HepG2 (cell line): Measurements from ENCODE around the gene SEMA3F. TPM values are rescaled to one million over a fixed set of nuclear protein-coding genes. Genes with fewer than 3 reads are reported as not detected.

ENCODE experiments used
- CBX2 ChIP-seq, 2 experiments: fragments of 200-600 bp in 1 of 2; sonication (generic); formaldehyde crosslinking in 1 of 2; IDR thresholded peaks; 2 replicates each; pipeline versions ENCODE4 v1.7.0 to v1.8.1; 2018 to 2022; ENCODE audit warnings: low read depth in 2 of 2, low read length in 1 of 2, mild to moderate bottlenecking in 1 of 2, missing genetic modification reagents in 1 of 2
- CBX5 ChIP-seq: sonication (generic); formaldehyde crosslinking; IDR thresholded peaks from 2 replicates; pipeline ENCODE4 v1.4.0; 2020; ENCODE audit warnings: missing genetic modification reagents, borderline replicate concordance
- FOSL2 ChIP-seq: sonication (generic); formaldehyde crosslinking; IDR thresholded peaks from 2 replicates; pipeline ENCODE4 v1.4.0; 2020; ENCODE audit warnings: missing genetic modification reagents
- HNRNPLL ChIP-seq: fragments of 200-400 bp; formaldehyde crosslinking; IDR thresholded peaks from 2 replicates; pipeline ENCODE4 v1.6.1; 2017; ENCODE audit warnings: mild to moderate bottlenecking, low read depth, low read length; ENCODE audit not compliant: poor library complexity, severe bottlenecking
- HOXD1 ChIP-seq: sonication (generic); formaldehyde crosslinking; IDR thresholded peaks from 2 replicates; pipeline ENCODE4 v1.5.0; 2020; ENCODE audit warnings: missing genetic modification reagents
- IRX3 ChIP-seq: sonication (generic); formaldehyde crosslinking; IDR thresholded peaks from 2 replicates; pipeline ENCODE4 v1.8.1; 2023; ENCODE audit warnings: mild to moderate bottlenecking, low read depth, missing genetic modification reagents, borderline replicate concordance
- MYNN ChIP-seq: sonication (generic); formaldehyde crosslinking; IDR thresholded peaks from 2 replicates; pipeline ENCODE4 v1.4.0; 2020; ENCODE audit warnings: mild to moderate bottlenecking, low read depth, missing genetic modification reagents
- NFKB2 ChIP-seq: sonication (generic); formaldehyde crosslinking; IDR thresholded peaks from 2 replicates; pipeline ENCODE4 v1.4.0; 2020; ENCODE audit warnings: missing genetic modification reagents, borderline replicate concordance
- NFYB ChIP-seq: sonication (generic); formaldehyde crosslinking; IDR thresholded peaks from 2 replicates; pipeline ENCODE4 v1.4.0; 2020; ENCODE audit warnings: missing genetic modification reagents
- RAD21 ChIP-seq: fragments of 450-650 bp; formaldehyde crosslinking; IDR thresholded peaks from 2 replicates; pipeline ENCODE4 v1.5.0; 2020; ENCODE audit warnings: mild to moderate bottlenecking
- RBM22 ChIP-seq: fragments of 200-400 bp; formaldehyde crosslinking; optimal IDR thresholded peaks from 2 replicates; pipeline ENCODE3; 2017; ENCODE audit warnings: mild to moderate bottlenecking, low read length, moderate library complexity
- RFX5 ChIP-seq: IDR thresholded peaks from 2 replicates; pipeline ENCODE4 v1.6.1; 2011; ENCODE audit warnings: low read depth, low read length, improper control_type of control experiment
- RXRA ChIP-seq: sonication (generic); formaldehyde crosslinking; IDR thresholded peaks from 2 replicates; pipeline ENCODE4 v1.5.1; 2020; ENCODE audit warnings: missing genetic modification reagents
- SAP130 ChIP-seq: IDR thresholded peaks from 2 replicates; pipeline ENCODE4 v1.6.1; 2016; ENCODE audit warnings: low read depth
- TBX3 ChIP-seq: fragments of 450-650 bp; IDR thresholded peaks from 2 replicates; pipeline ENCODE4 v1.6.1; 2017; ENCODE audit warnings: antibody characterized with exemption, mild to moderate bottlenecking, inconsistent platforms, borderline replicate concordance
- TOPORS ChIP-seq: sonication (generic); formaldehyde crosslinking; IDR thresholded peaks from 2 replicates; pipeline ENCODE4 v1.8.0; 2023; ENCODE audit warnings: mild to moderate bottlenecking, missing genetic modification reagents
- ZMYM2 ChIP-seq: sonication (generic); formaldehyde crosslinking; IDR thresholded peaks from 2 replicates; pipeline ENCODE4 v1.8.0; 2022; ENCODE audit warnings: mild to moderate bottlenecking, missing genetic modification reagents
- ZNF101 ChIP-seq: sonication (generic); formaldehyde crosslinking; IDR thresholded peaks from 2 replicates; pipeline ENCODE4 v1.4.0; 2020; ENCODE audit warnings: mild to moderate bottlenecking, low read depth, missing genetic modification reagents, borderline replicate concordance
- ZNF383 ChIP-seq: sonication (generic); formaldehyde crosslinking; IDR thresholded peaks from 2 replicates; pipeline ENCODE4 v1.4.0; 2020; ENCODE audit warnings: missing genetic modification reagents, mild to moderate bottlenecking, borderline replicate concordance
- polyA plus RNA-seq, 8 experiments: library from polyadenylated mRNA; depleted of rRNA in 3 of 8; stranded (reverse) in 7 of 8; unstranded in 1 of 8; fragments of >200 nt; fragmentation: Illumina TruSeq in 4 of 8; extraction: Trizol in 4 of 8; gene quantifications; 2 replicates each; pipeline versions ENCODE4 v1.2.1 to v1.2.3, GENCODE V29; 2011 to 2016; ENCODE audit warnings: low read depth in 4 of 8, missing spikeins in 1 of 8, mixed read lengths in 1 of 8; ENCODE audit not compliant: insufficient read depth in 1 of 8
- total RNA-seq, 5 experiments: library from RNA; depleted of rRNA; stranded (reverse); fragments of >200 nt; fragmentation: Illumina TruSeq; extraction: Trizol; gene quantifications; 2 replicates each; pipeline ENCODE4 v1.2.3, GENCODE V29; 2016; ENCODE audit warnings: low read depth in 1 of 5
- TF ChIP-seq, protein P1 (sequence below): sonication (generic); formaldehyde crosslinking; IDR thresholded peaks from 2 replicates; pipeline ENCODE4 v1.4.0; 2020; ENCODE audit warnings: missing genetic modification reagents
- TF ChIP-seq, protein P2 (sequence below): sonication (generic); formaldehyde crosslinking; IDR thresholded peaks from 2 replicates; pipeline ENCODE4 v1.4.0; 2020; ENCODE audit warnings: missing genetic modification reagents, low read depth, mild to moderate bottlenecking, borderline replicate concordance
- TF ChIP-seq, protein P3 (sequence below): sonication (generic); formaldehyde crosslinking; IDR thresholded peaks from 2 replicates; pipeline ENCODE4 v1.9.0; 2022; ENCODE audit warnings: low read depth, missing genetic modification reagents
- TF ChIP-seq, protein P4 (sequence below): sonication (generic); formaldehyde crosslinking; IDR thresholded peaks from 2 replicates; pipeline ENCODE4 v1.4.0; 2020; ENCODE audit warnings: missing genetic modification reagents

SEMA3F gene
- total and polyA plus RNA-seq, 2 of the 13 experiments (the other 11 are each of a cell fraction or from before 2014, with no cell fraction given): 7.6 to 17.2 TPM

DNA sequence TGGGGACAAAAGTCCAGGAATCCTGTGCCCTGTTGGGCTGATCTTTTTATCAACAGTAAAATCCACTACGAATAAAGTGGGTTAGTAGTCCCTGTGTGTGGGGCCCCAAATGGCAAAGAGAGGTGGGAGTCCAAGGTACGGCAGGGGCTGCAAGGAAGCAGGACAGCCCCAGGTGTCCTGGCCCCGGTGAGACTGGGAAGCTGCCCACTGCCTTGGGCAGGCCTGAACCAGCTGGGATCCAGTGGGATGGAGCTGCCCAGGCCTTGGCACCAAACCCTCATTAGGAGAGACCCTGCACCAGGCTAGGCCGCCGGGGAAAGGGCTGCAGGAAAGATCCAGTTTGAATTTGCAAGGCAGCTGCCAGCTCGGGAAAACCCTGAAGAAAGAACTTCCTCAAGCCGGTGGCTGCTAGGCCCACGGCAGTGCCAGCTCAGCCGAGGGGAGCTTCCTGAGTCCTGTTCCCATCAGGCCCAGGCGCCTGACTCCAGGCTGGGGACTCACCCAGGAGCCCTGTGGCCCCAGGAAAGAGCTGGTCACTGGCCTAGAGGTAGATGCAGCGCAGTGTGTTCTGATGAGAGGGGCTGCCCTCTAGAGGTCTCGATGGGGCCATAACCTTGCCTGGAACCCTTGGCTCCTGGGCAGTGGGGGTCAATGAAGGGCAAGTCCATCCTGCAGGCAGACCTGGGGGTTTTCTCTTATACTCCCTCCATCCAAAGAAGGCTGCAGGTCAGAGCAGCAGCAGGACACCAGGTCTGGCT lies 66.5 kb downstream of the SEMA3F start (continued):
- TF ChIP-seq RBM22: peak; percentile 13
- TF ChIP-seq CBX2 (IDR thresholded peaks at IDR 0.05; ENCODE audit: low read depth, low read length): no peak
- no peak for TF ChIP-seq CBX2 (CRISPR knock-in tag; IDR thresholded peaks at IDR 0.05; ENCODE audit: low read depth)
- no peak for TF ChIP-seq ZNF383
- TF ChIP-seq NFKB2 (CRISPR knock-in tag): peak; percentile 76; the same call in 1 of the 2 replicates
- TF ChIP-seq, protein P1, sequence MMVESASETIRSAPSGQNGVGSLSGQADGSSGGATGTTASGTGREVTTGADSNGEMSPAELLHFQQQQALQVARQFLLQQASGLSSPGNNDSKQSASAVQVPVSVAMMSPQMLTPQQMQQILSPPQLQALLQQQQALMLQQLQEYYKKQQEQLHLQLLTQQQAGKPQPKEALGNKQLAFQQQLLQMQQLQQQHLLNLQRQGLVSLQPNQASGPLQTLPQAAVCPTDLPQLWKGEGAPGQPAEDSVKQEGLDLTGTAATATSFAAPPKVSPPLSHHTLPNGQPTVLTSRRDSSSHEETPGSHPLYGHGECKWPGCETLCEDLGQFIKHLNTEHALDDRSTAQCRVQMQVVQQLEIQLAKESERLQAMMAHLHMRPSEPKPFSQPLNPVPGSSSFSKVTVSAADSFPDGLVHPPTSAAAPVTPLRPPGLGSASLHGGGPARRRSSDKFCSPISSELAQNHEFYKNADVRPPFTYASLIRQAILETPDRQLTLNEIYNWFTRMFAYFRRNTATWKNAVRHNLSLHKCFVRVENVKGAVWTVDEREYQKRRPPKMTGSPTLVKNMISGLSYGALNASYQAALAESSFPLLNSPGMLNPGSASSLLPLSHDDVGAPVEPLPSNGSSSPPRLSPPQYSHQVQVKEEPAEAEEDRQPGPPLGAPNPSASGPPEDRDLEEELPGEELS (CRISPR knock-in tag): no peak; the same call in 1 of the 2 replicates
- TF ChIP-seq, protein P2, sequence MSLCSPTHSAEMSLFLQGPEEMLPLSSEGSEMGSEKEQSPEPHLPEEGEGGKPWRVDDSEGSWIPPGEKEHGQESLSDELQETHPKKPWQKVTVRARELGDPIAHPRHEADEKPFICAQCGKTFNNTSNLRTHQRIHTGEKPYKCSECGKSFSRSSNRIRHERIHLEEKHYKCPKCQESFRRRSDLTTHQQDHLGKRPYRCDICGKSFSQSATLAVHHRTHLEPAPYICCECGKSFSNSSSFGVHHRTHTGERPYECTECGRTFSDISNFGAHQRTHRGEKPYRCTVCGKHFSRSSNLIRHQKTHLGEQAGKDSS (CRISPR knock-in tag): peak; percentile 22; the same call in 1 of the 2 replicates
- TF ChIP-seq, protein P3, sequence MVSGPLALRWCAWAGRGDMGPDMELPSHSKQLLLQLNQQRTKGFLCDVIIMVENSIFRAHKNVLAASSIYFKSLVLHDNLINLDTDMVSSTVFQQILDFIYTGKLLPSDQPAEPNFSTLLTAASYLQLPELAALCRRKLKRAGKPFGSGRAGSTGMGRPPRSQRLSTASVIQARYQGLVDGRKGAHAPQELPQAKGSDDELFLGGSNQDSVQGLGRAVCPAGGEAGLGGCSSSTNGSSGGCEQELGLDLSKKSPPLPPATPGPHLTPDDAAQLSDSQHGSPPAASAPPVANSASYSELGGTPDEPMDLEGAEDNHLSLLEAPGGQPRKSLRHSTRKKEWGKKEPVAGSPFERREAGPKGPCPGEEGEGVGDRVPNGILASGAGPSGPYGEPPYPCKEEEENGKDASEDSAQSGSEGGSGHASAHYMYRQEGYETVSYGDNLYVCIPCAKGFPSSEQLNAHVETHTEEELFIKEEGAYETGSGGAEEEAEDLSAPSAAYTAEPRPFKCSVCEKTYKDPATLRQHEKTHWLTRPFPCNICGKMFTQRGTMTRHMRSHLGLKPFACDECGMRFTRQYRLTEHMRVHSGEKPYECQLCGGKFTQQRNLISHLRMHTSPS: peak; percentile 74; the same call in 1 of the 2 replicates
- TF ChIP-seq CBX5 (CRISPR knock-in tag): no peak
- TF ChIP-seq HNRNPLL: no peak
- TF ChIP-seq NFYB (CRISPR knock-in tag): 0 out of 2 replicates have a peak, but pooled peaks have one; percentile 17
- TF ChIP-seq MYNN (CRISPR knock-in tag): 0 out of 2 replicates have a peak, but pooled peaks have one; percentile 23
- peak; percentile 57; the same call in 1 of the 2 replicates for TF ChIP-seq SAP130
- TF ChIP-seq RFX5: no peak
- no peak for TF ChIP-seq IRX3 (CRISPR knock-in tag)
- TF ChIP-seq, protein P4, sequence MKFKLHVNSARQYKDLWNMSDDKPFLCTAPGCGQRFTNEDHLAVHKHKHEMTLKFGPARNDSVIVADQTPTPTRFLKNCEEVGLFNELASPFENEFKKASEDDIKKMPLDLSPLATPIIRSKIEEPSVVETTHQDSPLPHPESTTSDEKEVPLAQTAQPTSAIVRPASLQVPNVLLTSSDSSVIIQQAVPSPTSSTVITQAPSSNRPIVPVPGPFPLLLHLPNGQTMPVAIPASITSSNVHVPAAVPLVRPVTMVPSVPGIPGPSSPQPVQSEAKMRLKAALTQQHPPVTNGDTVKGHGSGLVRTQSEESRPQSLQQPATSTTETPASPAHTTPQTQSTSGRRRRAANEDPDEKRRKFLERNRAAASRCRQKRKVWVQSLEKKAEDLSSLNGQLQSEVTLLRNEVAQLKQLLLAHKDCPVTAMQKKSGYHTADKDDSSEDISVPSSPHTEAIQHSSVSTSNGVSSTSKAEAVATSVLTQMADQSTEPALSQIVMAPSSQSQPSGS: peak; percentile 29; the same call in 1 of the 2 replicates
- TF ChIP-seq ZMYM2 (CRISPR knock-in tag): 0 out of 2 replicates have a peak, but pooled peaks have one; percentile 35
- no peak for TF ChIP-seq ZNF101 (CRISPR knock-in tag)
- TF ChIP-seq RXRA (CRISPR knock-in tag): peak; percentile 86
- no peak for TF ChIP-seq TOPORS (CRISPR knock-in tag)
- peak; percentile 24; the same call in 1 of the 2 replicates for TF ChIP-seq FOSL2 (CRISPR knock-in tag)
- no peak for TF ChIP-seq TBX3
- TF ChIP-seq HOXD1 (CRISPR knock-in tag): 0 out of 2 replicates have a peak, but pooled peaks have one; percentile 27
- peak; percentile 93 for TF ChIP-seq RAD21 (CRISPR knock-in tag)
